Small intestine (tissue), 7 donors: ENCODE measurements around the gene OR4K2. TPM values are rescaled to one million over a fixed set of nuclear protein-coding genes. Genes with fewer than 3 reads are reported as not detected.

Source experiments
- DNase-seq, 2 donors: peaks; one replicate each; pipeline versions ENCODE4 v3.0.0 to v3.0.0-alpha.2; 2013
- FAIRE-seq: peaks from 2 replicates; lab custom pipeline; 2012; peaks lifted over from hg19 to GRCh38; lab: Jason Lieb, UNC
- H3K27ac ChIP-seq, 3 donors: one replicate each; pipeline ENCODE4 v1.5.1; 2013; ENCODE audit warnings: low read length in 2 of 3, mild to moderate bottlenecking in 2 of 3, control low read depth in 1 of 3, inconsistent platforms in 1 of 3, low read depth in 1 of 3, moderate library complexity in 1 of 3
- H3K27me3 ChIP-seq, 3 donors: one replicate each; pipeline ENCODE4 v1.6.1; 2013; ENCODE audit warnings: low read length in 3 of 3, inconsistent platforms in 1 of 3; ENCODE audit not compliant: control insufficient read depth in 3 of 3, insufficient read depth in 3 of 3
- H3K36me3 ChIP-seq, 3 donors: one replicate each; pipeline ENCODE4 v1.6.1; 2013; ENCODE audit warnings: low read length in 3 of 3, inconsistent platforms in 1 of 3, low read depth in 1 of 3, mild to moderate bottlenecking in 1 of 3, moderate library complexity in 1 of 3; ENCODE audit not compliant: control insufficient read depth in 3 of 3, insufficient read depth in 2 of 3
- H3K4me1 ChIP-seq, 3 donors: one replicate each; pipeline ENCODE4 v1.6.1; 2013; ENCODE audit warnings: low read length in 2 of 3, inconsistent platforms in 1 of 3, low read depth in 1 of 3, mild to moderate bottlenecking in 1 of 3, moderate library complexity in 1 of 3; ENCODE audit not compliant: control insufficient read depth in 3 of 3, insufficient read depth in 2 of 3
- H3K4me3 ChIP-seq, 3 donors: one replicate each; pipeline ENCODE4 v1.5.1; 2013; ENCODE audit warnings: low read length in 3 of 3, control low read depth in 1 of 3, inconsistent platforms in 1 of 3, low read depth in 1 of 3, mild to moderate bottlenecking in 1 of 3, moderate library complexity in 1 of 3
- H3K9me3 ChIP-seq, 2 donors: one replicate each; pipeline ENCODE4 v1.6.1; 2013; ENCODE audit warnings: low read depth in 1 of 2, low read length in 1 of 2; ENCODE audit not compliant: control insufficient read depth in 2 of 2, insufficient read depth in 1 of 2
- WGBS, 3 donors: extraction: QIAGEN DNeasy Blood & Tissue Kit; methylation state at CpG; one replicate each; pipeline ENCODE4 v1.1.7; 2013; 5-methylcytosine and 5-hydroxymethylcytosine counted together
- polyA plus RNA-seq, 4 donors: library from polyadenylated mRNA; stranded (reverse) in 3 of 4; unstranded in 1 of 4; fragments of 200-250 nt in 3 of 4; fragments of 120-200 nt in 1 of 4; gene quantifications; one replicate each; pipeline versions ENCODE4 v1.2.1 to v1.2.3, GENCODE V29; 2013
- donor health status: healthy with polysubstance abuse.
- donor health status: control.
- donor health status: control.
- donor health status: Bipolar disorder and iron deficiency.
- donor health status: healthy.

OR4K2 gene
- polyA plus RNA-seq, 4 donors = not detected

DNA sequence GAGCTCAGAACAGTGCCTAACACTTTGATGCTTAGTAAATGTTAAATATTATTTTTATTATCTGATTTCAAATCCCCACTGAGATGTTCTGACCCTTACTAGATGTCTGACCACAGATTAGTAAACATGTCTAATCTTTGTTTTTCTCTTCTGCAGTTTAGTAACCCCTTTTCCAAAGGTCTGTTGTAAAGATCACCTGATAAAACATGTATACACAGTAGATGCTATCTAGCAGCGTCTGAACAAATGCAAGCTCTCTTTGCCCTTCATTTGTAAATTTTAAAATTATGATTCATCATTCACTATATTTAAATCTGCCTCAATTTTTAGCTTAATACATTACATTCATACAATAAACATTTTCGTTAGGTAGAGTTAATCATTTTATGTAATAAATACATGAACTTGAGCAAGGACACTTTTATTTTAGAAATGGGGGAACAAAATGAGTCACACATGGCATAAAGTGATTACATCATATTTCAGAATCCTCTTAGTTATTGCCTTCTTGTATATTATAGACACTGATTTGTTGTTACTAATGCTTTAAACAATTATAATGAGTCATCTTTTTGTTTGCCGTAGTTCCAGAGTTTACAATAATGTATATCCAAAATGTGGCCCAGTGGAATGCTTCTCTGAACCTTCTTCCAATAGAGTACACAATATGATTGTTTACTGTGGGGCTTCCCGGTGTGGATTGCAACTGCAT, 43.8 kb downstream of the OR4K2 start:
- Histone ChIP-seq H3K27ac (no peak overlapping the region), H3K4me1 (no peaks in the 10 kb centered on the region), H3K4me3 (no peak overlapping the region), H3K27me3 (no peaks in the 10 kb centered on the region), H3K36me3 (no peaks in the 10 kb centered on the region), H3K9me3 (peaks cover 3 to 7% of the 10 kb centered on the region in 2 donors)
- no peak for FAIRE-seq
- no peak for DNase-seq
- 34 to 50% (median 49%) methylated on average over 4 of the region's 4 CpGs for WGBS, 3 donors

DNA sequence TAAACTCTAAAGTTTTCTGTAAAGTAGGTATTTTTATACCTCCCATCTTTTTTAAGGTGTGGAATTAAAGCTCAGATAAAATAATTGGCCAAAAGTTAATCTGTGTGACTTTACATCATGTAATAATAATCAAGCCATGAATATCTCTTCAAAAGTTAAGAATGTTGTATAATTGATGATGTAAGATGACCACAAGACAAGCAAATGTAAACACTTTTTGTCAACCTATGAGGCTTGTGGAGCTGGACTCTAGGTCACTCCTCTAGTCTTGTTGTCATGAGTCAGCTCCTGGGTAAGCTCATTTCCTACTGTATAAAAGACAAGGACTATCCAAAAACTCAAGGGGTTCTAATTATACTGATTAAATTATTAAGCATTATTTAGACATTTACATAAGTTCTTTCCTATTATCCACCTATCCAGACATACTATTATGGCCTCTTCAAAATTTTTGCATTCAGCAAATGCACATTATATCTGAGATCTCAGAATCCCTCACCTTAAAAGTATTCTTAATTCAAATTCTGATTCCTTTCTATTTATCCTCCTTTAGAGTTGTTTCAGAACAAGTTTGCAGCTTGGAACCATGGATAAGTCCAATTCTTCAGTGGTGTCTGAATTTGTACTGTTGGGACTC, 45.2 kb downstream of the OR4K2 start, which contains the start of gene OR4K5:
Gene OR4K5 (plus strand): TSS at position 587 of the 637 bp plus-strand sequence. CDS start 0 bp downstream, at position 587.
- Histone ChIP-seq H3K27ac (no peak within 1 kb of the TSS), H3K4me1 (no peaks in the 10 kb centered on the region), H3K4me3 (no peak within 1 kb of the TSS), H3K27me3 (no peaks in the 10 kb centered on the region), H3K9me3 (peaks cover 3 to 7% of the 10 kb centered on the region in 2 donors), H3K36me3 (no peaks in the 10 kb centered on the region)
- DNase-seq (no peak), FAIRE-seq (no peak)

GRCh38 chr14:19930617-19931016, 55.7 kb downstream of the OR4K2 start, which contains the start of gene OR4K1:
Gene OR4K1 (plus strand): TSS chr14:19930917. CDS start chr14:19935667, 4,750 bp downstream.
- no peaks in the 10 kb centered on the region for H3K36me3 ChIP-seq
- H3K27ac ChIP-seq = no peak within 1 kb of the TSS
- no peaks in the 10 kb centered on the region for H3K27me3 ChIP-seq
- H3K4me1 ChIP-seq = no peaks in the 10 kb centered on the region
- H3K4me3 ChIP-seq = no peak within 1 kb of the TSS
- H3K9me3 ChIP-seq = peaks cover 0 to 10% of the 10 kb centered on the region in 2 donors
- no peak for DNase-seq
- 57 to 70% (median 58%) methylated on average over 3 of the region's 3 CpGs for WGBS, 3 donors
- FAIRE-seq = no peak

Other genes with a start within 250 kb of the OR4K2 start
- gene OR11H2, start 161.3 kb upstream of the OR4K2 start, polyA plus RNA-seq = not detected
- gene OR4Q3, start 131.6 kb upstream of the OR4K2 start, polyA plus RNA-seq = not detected
- not detected for gene OR4M1, start 101.6 kb upstream of the OR4K2 start, polyA plus RNA-seq
- not detected for gene OR4N2, start 71.4 kb upstream of the OR4K2 start, polyA plus RNA-seq
- gene OR4K5, start 45.5 kb downstream of the OR4K2 start, polyA plus RNA-seq = not detected
- gene OR4K1, start 55.8 kb downstream of the OR4K2 start, polyA plus RNA-seq = not detected
- not detected for gene OR4K15, start 100.4 kb downstream of the OR4K2 start, polyA plus RNA-seq
- not detected for gene OR4Q2, start 127.0 kb downstream of the OR4K2 start, polyA plus RNA-seq
- not detected for gene OR4K14, start 144.2 kb downstream of the OR4K2 start, polyA plus RNA-seq
- not detected for gene OR4K13, start 160.9 kb downstream of the OR4K2 start, polyA plus RNA-seq
- not detected for gene OR4L1, start 184.9 kb downstream of the OR4K2 start, polyA plus RNA-seq
- gene OR4K17, start 235.6 kb downstream of the OR4K2 start, polyA plus RNA-seq = not detected